ENCODE data around the gene LINC01488.

The LINC01488 gene

DNA sequence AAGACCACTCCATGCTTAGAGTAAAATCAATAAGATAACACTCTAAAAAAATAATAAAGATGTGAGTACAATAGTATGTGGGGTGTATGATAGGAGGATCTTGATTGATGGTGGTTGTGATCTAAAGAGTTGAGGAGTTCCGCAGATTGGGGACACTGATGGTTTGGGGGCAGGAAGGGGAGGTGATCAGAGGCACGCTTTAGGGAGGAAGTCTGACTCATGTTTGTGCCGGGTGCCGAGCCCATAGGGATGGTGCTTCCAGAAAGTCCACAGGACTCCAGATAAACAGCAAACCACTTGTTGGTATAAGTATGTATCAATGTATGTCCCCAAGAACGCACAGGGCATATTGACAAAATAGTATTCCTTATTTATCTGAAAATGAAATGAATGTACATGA, 27.5 kb downstream of the LINC01488 start:
- no peak for DNase-seq (ENCODE audit: low read depth in 3 of 3, low spot score in 1 of 3)

- DNase-seq (ENCODE audit: low read depth in 3 of 3, low spot score in 1 of 3): no peak
These were observed 27.9 kb downstream of the LINC01488 start for GRCh38 chr11:69509381-69509780.

- DNase-seq (ENCODE audit: low read depth in 3 of 3, low spot score in 1 of 3): no peak
These were observed 28.5 kb downstream of the LINC01488 start for GRCh38 chr11:69509846-69510390.

GRCh38 chr11:69510471-69511357, 29.3 kb downstream of the LINC01488 start:
- no peak for DNase-seq (ENCODE audit: low read depth in 3 of 3, low spot score in 1 of 3)

DNA sequence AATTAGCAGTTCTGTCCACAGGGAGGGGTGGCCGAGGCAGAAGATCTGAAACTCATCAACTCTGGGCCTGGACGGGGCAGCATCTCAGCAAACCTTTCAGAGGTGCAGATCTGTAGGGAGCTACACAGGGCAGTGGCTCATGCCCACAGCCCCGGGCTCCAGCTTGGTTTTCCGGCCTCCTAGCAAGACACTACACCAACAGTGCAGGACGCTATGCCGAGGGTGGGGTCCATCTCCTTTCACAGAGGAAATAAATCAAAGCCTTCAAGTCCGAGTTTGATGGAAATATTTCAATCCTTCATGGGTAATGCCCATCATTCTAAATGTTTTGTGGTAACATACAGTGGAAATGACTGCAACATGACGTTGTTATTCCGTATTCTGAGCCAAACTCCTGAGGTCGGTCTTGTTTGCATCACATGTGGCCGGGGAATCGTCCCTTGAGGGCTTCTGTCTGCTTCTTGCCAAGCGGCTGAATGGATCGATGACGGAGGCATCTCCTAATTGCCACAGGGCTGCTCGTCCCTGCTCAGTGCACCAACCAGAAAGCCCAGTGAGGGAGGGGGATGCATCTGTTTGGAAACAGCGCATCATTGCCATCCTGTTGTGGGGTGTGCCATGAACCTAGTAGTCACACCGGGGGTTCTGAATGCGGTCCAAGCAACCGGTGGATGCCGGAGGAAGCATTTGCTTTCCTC, 30.0 kb downstream of the LINC01488 start:
- no peak for DNase-seq (ENCODE audit: low read depth in 3 of 3, low spot score in 1 of 3)

DNA sequence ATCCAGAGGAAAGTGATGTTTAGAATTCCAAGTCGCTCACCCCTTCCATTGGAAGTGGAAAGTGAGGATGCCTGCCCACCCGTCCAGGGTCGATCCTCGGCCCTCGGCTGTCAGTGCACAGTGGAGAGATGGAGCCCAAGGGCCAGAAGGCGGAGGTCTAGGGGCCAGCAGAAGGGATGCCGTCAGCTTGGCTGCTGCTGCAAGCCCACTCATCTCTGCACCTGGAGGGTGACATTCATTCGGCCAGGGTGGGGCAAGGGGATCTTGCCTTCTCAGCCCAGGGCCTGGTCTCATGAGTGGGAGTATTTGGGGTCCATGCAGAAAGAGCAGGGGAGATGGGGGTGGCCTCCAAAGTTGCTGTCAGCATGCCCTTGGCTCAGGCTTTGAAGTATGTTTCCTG, 30.7 kb downstream of the LINC01488 start:
- DNase-seq (ENCODE audit: low read depth in 3 of 3, low spot score in 1 of 3): no peak

DNA sequence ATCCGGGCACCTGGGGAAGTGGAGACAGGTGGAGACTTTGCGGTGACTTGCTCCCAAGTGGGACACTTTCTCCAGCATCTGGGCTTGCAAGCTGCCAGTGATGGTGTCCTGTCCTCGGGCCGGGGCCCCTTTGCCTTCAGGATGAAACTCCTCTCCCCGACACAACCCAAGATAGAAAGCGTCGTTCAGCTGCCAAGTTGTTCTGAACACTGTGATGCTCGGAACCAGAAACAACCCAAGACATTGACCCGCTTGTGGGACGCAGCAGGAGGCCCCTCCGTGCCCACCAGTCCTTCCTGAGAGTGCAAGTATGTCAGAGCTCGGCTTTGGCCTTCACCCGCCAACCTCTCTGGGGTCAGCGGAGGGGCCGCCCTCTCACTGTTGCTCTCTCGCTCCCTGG, 31.3 kb downstream of the LINC01488 start:
- DNase-seq (ENCODE audit: low read depth in 3 of 3, low spot score in 1 of 3): no peak

DNA sequence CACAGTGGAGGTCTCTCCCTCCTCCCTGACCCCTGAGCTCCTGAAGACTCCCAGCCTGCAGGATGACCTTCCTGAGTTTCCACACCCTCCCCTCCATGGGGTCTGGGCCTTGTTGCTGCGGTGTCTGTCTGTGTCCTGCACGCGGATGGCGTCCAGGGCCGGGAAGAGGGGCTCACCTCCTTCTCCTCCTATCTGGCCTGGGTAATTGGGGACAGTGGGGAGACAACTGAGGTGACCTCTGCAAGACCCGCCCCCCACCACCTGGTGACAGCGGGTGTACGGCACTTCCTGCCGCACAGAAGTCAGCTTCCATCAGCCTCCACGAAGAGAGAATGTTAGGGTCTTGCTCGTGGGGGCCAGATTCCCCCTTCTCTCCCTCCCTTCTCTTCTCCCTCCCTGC, 31.7 kb downstream of the LINC01488 start:
- no peak for DNase-seq (ENCODE audit: low read depth in 3 of 3, low spot score in 1 of 3)

GRCh38 chr11:69513663-69514224, 32.3 kb downstream of the LINC01488 start:
- DNase-seq (ENCODE audit: low read depth in 3 of 3, low spot score in 1 of 3): no peak

DNA sequence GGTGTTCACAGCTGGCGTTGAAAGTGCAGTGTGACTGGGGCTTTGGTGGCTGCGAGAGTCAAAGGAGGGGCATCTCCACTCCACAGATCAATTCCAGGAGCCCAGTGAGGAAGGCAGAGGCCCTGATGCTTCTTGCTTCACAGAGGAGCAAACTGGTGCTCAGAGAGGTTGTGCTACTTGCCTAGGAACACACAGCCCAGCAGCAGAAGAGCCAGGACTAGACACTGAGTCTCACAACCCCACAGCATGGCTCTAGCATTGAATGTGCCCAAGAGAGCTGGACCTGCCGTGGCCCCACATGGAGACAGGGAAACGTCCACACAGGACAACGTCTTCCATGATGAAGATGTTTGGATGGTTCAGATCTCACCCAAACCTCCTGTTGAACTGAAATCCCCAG, 33.3 kb downstream of the LINC01488 start:
- no peak for DNase-seq (ENCODE audit: low read depth in 3 of 3, low spot score in 1 of 3)

GRCh38 chr11:69515271-69516245, 34.1 kb downstream of the LINC01488 start:
- DNase-seq (ENCODE audit: low read depth in 3 of 3, low spot score in 1 of 3): no peak

- no peak for DNase-seq (ENCODE audit: low read depth in 3 of 3, low spot score in 1 of 3)
These were observed 35.1 kb downstream of the LINC01488 start for GRCh38 chr11:69516526-69516925.

- no peak for DNase-seq (ENCODE audit: low read depth in 3 of 3, low spot score in 1 of 3)
These were observed 36.9 kb downstream of the LINC01488 start for GRCh38 chr11:69518081-69518950.

DNA sequence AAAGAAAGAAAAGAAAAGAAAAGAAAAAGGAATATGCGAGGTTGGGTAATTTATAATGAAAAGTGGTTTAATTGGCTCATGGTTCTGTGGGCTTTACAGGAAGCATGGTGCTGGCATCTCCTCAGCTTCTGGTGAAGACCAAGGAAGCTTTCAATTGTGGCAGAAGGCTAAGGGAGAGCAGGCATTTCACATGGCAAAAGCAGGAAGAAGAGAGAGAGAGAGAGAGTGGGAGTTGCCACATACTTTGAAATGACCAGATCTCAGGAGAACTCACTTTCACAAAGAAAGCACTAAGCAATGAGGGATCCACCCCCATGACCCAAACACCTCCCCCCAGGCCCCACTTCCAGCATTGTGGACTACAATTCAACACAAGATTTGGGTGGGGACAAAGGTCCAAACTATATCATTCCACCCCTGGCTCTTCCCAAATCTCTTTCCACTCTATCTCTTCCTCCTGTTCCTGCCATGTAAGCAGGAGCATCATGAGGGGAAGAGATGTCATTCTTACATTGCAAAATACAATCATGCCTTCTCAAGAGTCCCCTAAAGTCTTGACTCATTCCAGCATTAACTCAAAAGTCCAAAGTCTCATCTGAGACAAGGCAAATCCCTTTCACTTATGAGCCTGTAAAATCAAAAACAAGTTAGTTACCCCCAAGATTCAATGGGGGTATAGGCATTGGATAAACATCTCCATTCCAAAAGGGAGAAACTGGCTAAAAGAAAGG, 38.9 kb downstream of the LINC01488 start:
- no peak for DNase-seq (ENCODE audit: low read depth in 3 of 3, low spot score in 1 of 3)

GRCh38 chr11:69521457-69521856, 40.0 kb downstream of the LINC01488 start:
- DNase-seq (ENCODE audit: low read depth in 3 of 3, low spot score in 1 of 3): no peak

DNA sequence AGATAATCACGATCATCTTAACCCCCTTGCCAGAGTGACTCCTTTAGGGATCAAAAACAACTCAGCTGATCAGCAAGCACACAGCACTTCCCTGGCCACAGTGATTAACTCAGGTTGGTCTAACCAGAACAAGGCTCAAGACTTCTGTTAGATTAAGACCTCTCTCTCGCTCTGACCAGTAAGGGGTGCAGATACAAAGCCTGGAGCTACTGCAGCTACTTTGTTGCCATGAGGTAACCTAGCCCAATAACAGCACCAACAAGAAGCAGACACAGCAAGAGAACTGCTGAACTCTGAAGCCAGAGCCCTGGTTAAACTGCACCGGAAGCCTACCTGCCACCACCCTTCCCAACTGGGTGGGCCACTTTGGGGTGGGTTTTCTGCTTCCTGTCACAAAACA, 42.0 kb downstream of the LINC01488 start:
- DNase-seq (ENCODE audit: low read depth in 3 of 3, low spot score in 1 of 3): no peak

GRCh38 chr11:69524291-69524882, 42.9 kb downstream of the LINC01488 start:
- DNase-seq (ENCODE audit: low read depth in 3 of 3, low spot score in 1 of 3): no peak

DNA sequence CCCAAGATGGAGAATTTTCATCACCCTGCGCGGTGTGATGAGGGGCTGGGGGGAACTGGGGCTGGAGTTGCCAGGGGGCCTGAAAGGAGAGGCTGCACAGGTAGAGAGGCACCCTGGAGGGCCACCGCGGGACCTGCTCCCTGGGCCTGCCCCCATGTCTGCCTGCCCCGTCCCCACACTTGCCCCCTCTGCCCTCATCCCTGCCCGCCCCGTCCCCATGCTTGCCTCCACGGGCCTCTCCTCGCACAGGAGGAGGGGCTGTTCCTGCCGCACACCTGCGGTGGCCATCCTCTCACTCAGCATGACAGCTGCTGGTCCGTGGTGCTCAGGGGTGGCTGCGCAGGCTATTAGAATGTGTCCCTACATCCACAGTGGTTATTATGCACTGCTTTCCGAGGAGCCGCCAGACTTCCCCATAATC, 43.5 kb downstream of the LINC01488 start:
- DNase-seq (ENCODE audit: low read depth in 3 of 3, low spot score in 1 of 3): no peak
